ENCODE results near the gene MBNL1.

DNA sequence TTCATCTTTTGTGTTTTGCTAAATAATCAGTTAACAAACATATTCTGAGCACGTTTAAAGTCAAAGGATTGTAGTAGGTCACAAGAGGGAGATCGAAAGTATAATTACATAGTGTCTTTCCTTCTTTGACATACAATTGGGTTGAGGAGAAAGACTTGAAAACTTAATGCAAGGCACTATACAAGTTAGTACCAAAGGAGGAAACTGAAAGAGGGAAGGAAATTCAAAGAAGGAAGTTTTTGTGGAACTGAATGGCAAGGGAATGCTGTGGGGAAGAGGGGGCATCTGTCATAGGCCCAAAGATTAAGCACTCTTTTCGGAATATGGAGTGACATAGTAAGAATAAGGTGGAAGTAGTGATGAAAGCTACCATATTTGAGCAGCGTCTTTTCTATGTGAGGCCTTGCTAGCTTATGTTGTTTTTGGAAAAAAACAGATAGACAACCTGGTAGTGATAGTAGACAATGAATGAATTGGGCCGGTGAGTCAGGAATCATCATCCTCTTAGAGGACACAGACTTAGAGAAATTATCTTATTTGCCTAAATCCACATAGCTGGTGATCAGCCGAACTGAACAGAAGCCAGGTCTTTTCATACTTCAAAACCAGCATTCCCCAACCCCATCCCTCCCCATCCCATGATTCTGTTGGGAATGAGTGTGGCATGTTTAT is 10.2 kb downstream of the MBNL1 start:
- TF ChIP-seq, protein P1, sequence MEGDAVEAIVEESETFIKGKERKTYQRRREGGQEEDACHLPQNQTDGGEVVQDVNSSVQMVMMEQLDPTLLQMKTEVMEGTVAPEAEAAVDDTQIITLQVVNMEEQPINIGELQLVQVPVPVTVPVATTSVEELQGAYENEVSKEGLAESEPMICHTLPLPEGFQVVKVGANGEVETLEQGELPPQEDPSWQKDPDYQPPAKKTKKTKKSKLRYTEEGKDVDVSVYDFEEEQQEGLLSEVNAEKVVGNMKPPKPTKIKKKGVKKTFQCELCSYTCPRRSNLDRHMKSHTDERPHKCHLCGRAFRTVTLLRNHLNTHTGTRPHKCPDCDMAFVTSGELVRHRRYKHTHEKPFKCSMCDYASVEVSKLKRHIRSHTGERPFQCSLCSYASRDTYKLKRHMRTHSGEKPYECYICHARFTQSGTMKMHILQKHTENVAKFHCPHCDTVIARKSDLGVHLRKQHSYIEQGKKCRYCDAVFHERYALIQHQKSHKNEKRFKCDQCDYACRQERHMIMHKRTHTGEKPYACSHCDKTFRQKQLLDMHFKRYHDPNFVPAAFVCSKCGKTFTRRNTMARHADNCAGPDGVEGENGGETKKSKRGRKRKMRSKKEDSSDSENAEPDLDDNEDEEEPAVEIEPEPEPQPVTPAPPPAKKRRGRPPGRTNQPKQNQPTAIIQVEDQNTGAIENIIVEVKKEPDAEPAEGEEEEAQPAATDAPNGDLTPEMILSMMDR (IDR thresholded peaks at IDR 0.05) = no peak
- no peak for TF ChIP-seq POLR2AphosphoS5 (IDR thresholded peaks at IDR 0.05)
